Aorta (tissue), 5 donors: ENCODE results near the gene HS6ST2. TPM values are rescaled to one million over a fixed set of nuclear protein-coding genes. Genes with fewer than 3 reads are reported as not detected.
"Not testable (repeated sequence)": the region's sequence is repeated elsewhere in the genome, so short reads cannot be mapped to it uniquely, and the experiment has no call there.

Experiments used
- ATAC-seq: fragments of 200-7000 bp; cut with Tn5 transposase; one replicate; pipeline ENCODE4 v1.9.1; 2022; ENCODE audit warnings: moderate library complexity; ENCODE audit not compliant: low FRiP score
- DNase-seq, 2 donors: peaks; one replicate each; pipeline ENCODE4 v3.0.0-alpha.2; 2020
- H3K27ac ChIP-seq, 2 donors: one replicate each; pipeline ENCODE4 v1.5.1; 2013; ENCODE audit warnings: low read length in 2 of 2, mild to moderate bottlenecking in 2 of 2, moderate library complexity in 2 of 2, control low read depth in 1 of 2, inconsistent platforms in 1 of 2, low read depth in 1 of 2
- H3K27me3 ChIP-seq, 2 donors: one replicate each; pipeline ENCODE4 v1.6.1; 2013; ENCODE audit warnings: control low read depth in 1 of 2, low read length in 1 of 2, mild to moderate bottlenecking in 1 of 2, moderate library complexity in 1 of 2; ENCODE audit not compliant: insufficient read depth in 2 of 2, control insufficient read depth in 1 of 2
- H3K36me3 ChIP-seq, 2 donors: one replicate each; pipeline ENCODE4 v1.6.1; 2013; ENCODE audit warnings: control low read depth in 1 of 2, low read length in 1 of 2, mild to moderate bottlenecking in 1 of 2; ENCODE audit not compliant: insufficient read depth in 2 of 2, control insufficient read depth in 1 of 2
- H3K4me1 ChIP-seq, 2 donors: one replicate each; pipeline ENCODE4 v1.6.1; 2013; ENCODE audit warnings: low read length in 2 of 2, control low read depth in 1 of 2, mild to moderate bottlenecking in 1 of 2, moderate library complexity in 1 of 2; ENCODE audit not compliant: insufficient read depth in 2 of 2, control insufficient read depth in 1 of 2
- H3K4me3 ChIP-seq, 2 donors: one replicate each; pipeline ENCODE4 v1.5.1; 2013; ENCODE audit warnings: low read length in 2 of 2, control low read depth in 1 of 2, mild to moderate bottlenecking in 1 of 2
- H3K9me3 ChIP-seq: one replicate; pipeline ENCODE4 v1.6.1; 2013; ENCODE audit warnings: mild to moderate bottlenecking, low read length; ENCODE audit not compliant: control insufficient read depth
- WGBS, 2 donors: extraction: QIAGEN DNeasy Blood & Tissue Kit; methylation state at CpG; one replicate each; pipeline ENCODE4 v1.1.7; 2013; 5-methylcytosine and 5-hydroxymethylcytosine counted together
- intact Hi-C, 2 donors: fragments of 100-400 bp; cut with DNase I; formaldehyde crosslinking; loops; one replicate each; pipeline versions ENCODE4 v1.14.2 to v1.15.0; 2022
- polyA plus RNA-seq, 2 donors: library from polyadenylated mRNA; stranded (reverse); fragments of 200-250 nt; gene quantifications; one replicate each; pipeline ENCODE4 v1.2.3, GENCODE V29; 2013
- total RNA-seq, 2 donors: library from RNA; stranded (reverse); fragmentation: NEBNext Ultra II Directional; extraction: Animal tissue kit (Norgen Biotek cat#: 25700); gene quantifications; one replicate each; pipeline ENCODE4 v1.2.1, GENCODE V29; 2021
- donor health status: healthy with polysubstance abuse.
- donor health status: Bipolar disorder and iron deficiency.
- donor health status: DM: no; HTN: no; CAD: no.
- donor health status: DM: no; HTN: no; CAD: no.
- donor health status: DM: yes; HTN: yes; CAD: no.

The HS6ST2 gene
- total and polyA plus RNA-seq, 4 donors, result 0.06 to 0.09 TPM; not detected in 2

DNA sequence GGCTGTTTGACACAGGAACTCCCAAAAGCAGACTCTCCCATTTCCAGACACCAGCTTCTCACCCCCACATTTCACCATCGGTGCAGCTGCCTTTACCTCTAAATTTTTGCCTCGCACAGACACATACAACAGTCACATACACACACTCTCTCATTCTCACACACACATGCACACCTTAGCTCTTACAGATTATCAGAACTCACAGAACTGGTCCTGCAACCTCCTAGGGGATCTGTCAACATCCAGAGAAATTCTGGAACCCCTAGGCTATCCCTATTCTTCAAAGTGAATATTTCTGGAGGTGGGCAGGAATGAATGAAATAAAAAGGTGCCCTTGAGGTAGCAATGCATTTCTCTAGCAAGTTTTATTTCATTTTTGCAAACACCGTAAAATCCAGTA lies 4.1 kb downstream of the HS6ST2 start:
- intact Hi-C loops, result no loop called here
- no peak overlapping the region for H3K4me3 ChIP-seq
- WGBS, 2 donors, result 83 to 95% methylated on average over 3 of the region's 3 CpGs
- no peak overlapping the region for H3K27ac ChIP-seq
- DNase-seq (no peak), ATAC-seq (no peak)
- H3K36me3 ChIP-seq, result no peaks in the 10 kb centered on the region
- no peaks in the 10 kb centered on the region for H3K27me3 ChIP-seq
- no peaks in the 10 kb centered on the region for H3K9me3 ChIP-seq
- H3K4me1 ChIP-seq, result no peaks in the 10 kb centered on the region

DNA sequence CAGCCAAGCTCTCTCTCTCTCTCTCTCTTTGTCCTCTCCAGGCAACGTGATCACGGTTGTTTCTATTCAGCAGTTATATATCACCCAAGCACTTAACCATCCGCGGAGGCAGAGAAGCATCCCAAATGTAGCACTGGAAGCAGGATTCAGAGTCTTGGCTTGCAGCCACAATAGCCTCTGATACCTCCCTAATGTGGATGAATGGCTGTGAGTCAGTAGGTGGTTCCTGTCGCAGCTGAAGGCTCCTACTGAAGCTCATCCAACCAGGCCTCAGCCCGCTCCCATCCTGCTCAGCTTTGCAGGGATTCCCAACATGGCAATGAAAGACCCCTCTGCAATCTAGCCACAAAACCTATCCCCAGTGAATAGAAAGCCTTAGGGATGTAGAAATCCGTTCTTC lies 5.1 kb downstream of the HS6ST2 start:
- H3K36me3 ChIP-seq, result no peaks in the 10 kb centered on the region
- H3K4me1 ChIP-seq, result no peaks in the 10 kb centered on the region
- no peak for ATAC-seq
- H3K4me3 ChIP-seq, result no peak overlapping the region
- no peaks in the 10 kb centered on the region for H3K27me3 ChIP-seq
- H3K27ac ChIP-seq, result no peak overlapping the region
- intact Hi-C loops, result no loop called here
- no peak for DNase-seq
- 70 to 91% methylated on average over 7 of the region's 7 CpGs for WGBS, 2 donors
- no peaks in the 10 kb centered on the region for H3K9me3 ChIP-seq

DNA sequence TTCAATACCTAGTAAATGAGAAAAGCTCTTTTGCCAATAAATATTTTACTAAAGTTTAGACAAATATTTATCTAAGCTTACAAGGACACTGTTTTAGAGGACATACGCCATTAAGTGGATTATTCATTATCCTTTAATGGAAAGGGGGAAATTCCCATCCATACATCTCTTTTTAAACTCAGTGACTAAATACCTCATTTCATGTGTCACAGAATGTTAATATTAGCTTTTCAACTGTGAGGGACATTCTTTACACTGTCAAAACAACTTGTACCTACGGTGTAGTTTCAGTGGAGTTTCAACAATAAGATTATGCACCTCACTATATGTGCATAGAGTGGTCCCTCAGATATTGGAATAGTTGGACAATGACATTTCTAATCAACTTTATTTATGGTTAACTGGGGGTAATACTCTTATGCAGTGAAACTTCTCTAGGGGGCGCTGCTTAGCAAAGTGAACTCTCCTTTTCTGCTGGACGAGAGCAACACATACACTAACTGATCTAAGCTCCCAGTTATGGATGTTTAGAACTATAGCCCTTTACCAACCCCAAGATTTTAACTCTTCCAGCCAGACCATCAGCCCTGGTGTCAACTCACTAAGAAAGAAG lies 9.7 kb downstream of the HS6ST2 start:
- no peak for DNase-seq
- H3K27ac ChIP-seq, result no peak overlapping the region
- no peak for ATAC-seq
- no peaks in the 10 kb centered on the region for H3K9me3 ChIP-seq
- intact Hi-C loops, result no loop called here
- no peak overlapping the region for H3K4me3 ChIP-seq
- WGBS, 2 donors, result 15 to 37% methylated on average over 4 of the region's 4 CpGs
- no peaks in the 10 kb centered on the region for H3K4me1 ChIP-seq
- no peaks in the 10 kb centered on the region for H3K27me3 ChIP-seq
- H3K36me3 ChIP-seq, result no peaks in the 10 kb centered on the region

DNA sequence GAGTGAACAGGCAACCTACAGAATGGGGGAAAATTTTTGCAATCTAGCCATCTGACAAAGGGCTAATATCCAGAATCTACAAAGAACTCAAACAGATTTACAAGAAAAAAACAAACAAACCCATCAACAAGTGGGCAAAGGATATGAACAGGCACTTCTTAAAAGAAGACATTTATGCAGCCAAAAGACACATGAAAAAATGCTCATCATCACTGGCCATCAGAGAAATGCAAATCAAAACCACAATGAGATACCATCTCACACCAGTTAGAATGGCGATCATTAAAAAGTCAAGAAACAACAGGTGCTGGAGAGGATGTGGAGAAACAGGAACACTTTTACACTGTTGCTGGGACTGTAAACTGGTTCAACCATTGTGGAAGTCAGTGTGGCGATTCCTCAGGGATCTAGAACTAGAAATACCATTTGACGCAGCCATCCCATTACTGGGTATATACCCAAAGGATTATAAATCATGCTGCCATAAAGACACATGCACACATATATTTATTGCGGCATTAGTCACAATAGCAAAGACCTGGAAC lies 13.3 kb downstream of the HS6ST2 start:
- 84 to 85% methylated on average over 3 to 4 of the region's 4 CpGs for WGBS, 2 donors
- DNase-seq, H3K4me1 ChIP-seq, H3K27me3 ChIP-seq, H3K36me3 ChIP-seq, H3K27ac ChIP-seq, intact Hi-C loops, H3K9me3 ChIP-seq, H3K4me3 ChIP-seq, ATAC-seq: not testable (repeated sequence)

DNA sequence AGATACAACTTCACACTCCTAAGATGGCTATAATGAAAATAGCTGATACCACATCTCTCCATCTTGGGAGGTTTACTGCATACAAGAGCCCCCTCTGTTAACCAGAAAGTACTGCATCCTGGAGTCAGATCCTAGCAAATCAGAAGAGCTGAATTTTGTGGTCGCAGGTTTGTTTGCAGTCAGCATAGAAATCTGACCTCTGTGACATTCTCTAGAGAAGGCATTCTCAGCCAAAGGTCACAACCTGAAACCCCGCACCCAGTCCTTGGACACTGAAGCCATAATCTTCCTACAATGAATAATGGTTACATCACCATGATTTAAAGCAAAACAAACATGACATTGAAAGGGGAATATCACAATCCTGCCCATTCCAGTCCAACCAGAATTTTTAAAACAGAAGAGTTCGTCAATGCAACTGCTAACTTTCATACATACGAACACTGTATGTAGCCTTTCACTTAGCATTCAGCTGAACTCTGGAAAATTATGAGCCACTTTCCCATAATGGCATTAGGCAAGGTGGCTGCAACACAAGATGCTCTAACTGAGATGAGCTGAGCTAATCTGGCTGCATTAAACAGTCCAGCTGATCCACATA lies 17.6 kb downstream of the HS6ST2 start:
- intact Hi-C loops, result no loop called here
- ATAC-seq (no peak), DNase-seq (no peak)
- Histone ChIP-seq H3K4me3 (no peak overlapping the region), H3K4me1 (no peaks in the 10 kb centered on the region), H3K27me3 (no peaks in the 10 kb centered on the region), H3K9me3 (no peaks in the 10 kb centered on the region), H3K27ac (no peak overlapping the region), H3K36me3 (no peaks in the 10 kb centered on the region)
- WGBS, 2 donors, result 25 to 30% methylated on average over 4 of the region's 4 CpGs

DNA sequence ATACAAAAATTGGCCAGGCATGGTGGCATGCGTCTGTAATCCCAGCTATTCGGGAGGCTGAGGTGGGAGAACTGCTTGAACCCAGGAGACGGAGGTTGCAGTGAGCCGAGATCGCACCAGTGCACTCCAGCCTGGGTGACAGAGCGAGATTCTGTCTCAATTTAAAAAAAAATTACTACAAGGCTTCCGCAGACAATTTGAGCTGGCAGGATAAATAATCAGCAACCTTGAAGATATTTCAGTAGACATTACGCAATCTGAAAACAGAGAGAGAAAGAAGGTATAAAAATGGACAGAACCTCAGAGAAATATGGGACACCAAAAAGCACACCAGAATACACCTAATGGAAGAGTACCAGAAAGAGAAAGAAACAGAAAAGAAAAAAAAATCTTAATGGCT lies 25.3 kb downstream of the HS6ST2 start:
- no peaks in the 10 kb centered on the region for H3K4me1 ChIP-seq
- intact Hi-C loops, result no loop called here
- H3K4me3 ChIP-seq, result no peak overlapping the region
- no peaks in the 10 kb centered on the region for H3K27me3 ChIP-seq
- no peaks in the 10 kb centered on the region for H3K9me3 ChIP-seq
- DNase-seq (no peak), ATAC-seq (no peak)
- 86 to 92% methylated on average over 8 of the region's 8 CpGs for WGBS, 2 donors
- H3K27ac ChIP-seq, result no peak overlapping the region
- H3K36me3 ChIP-seq, result no peaks in the 10 kb centered on the region

DNA sequence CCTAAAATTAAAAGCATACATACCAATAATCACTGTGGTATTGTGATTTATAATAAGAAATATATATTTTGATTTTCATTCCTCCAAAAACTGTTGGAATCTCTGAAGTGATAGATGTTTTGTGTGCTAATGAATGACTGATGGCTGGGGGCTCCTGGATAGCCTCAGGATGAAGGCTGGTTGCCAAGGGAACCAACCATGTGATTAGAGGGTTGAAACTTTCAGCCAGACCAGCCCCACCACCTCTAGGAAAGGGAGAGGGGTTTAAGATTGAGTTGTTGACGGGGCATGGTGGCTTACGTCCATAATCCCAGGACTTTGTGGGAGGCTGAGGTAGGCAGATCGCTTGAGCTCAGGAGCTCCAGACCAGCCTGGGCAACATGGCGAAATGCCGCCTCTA lies 34.0 kb downstream of the HS6ST2 start:
- Histone ChIP-seq H3K9me3 (no peaks in the 10 kb centered on the region), H3K4me3 (no peak overlapping the region), H3K27ac (no peak overlapping the region), H3K27me3 (no peaks in the 10 kb centered on the region), H3K4me1 (no peaks in the 10 kb centered on the region), H3K36me3 (no peaks in the 10 kb centered on the region)
- intact Hi-C loops, result no loop called here
- DNase-seq, result no peak
- WGBS, 2 donors, result 62 to 74% methylated on average over 5 of the region's 5 CpGs
- no peak for ATAC-seq

DNA sequence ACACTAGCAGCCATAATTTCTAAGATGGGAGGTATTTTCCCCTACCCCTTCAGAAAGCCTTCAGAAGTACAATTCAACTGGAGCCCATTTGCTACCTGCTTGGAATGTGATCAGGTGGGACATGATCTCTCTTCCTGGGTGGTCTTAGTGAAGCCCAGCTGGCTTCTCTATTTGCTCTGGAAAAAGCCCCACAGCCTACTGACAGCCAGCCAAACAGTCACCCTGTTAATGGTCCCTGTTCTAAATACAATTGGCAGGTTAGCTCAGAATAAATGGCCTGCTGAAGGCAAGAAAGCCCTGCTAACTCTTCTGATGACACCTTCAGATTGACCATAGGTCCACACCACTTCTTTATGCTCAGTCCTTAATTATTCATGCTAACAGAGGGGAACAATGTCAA lies 39.9 kb downstream of the HS6ST2 start:
- Histone ChIP-seq H3K27ac (no peak overlapping the region), H3K9me3 (peaks cover 2% of the 10 kb centered on the region), H3K4me3 (no peak overlapping the region), H3K36me3 (no peaks in the 10 kb centered on the region), H3K27me3 (no peaks in the 10 kb centered on the region), H3K4me1 (no peaks in the 10 kb centered on the region)
- intact Hi-C loops, result no loop called here
- ATAC-seq (no peak), DNase-seq (no peak)

- Histone ChIP-seq H3K27me3 (no peaks in the 10 kb centered on the region), H3K9me3 (peaks cover 2% of the 10 kb centered on the region), H3K4me3 (no peak overlapping the region), H3K36me3 (no peaks in the 10 kb centered on the region), H3K4me1 (no peaks in the 10 kb centered on the region), H3K27ac (no peak overlapping the region)
- WGBS, 2 donors, result 81 to 91% methylated on average over 3 of the region's 3 CpGs
- no peak for DNase-seq
- no peak for ATAC-seq
- intact Hi-C loops, result no loop called here
Measured at GRCh38 chrX:132916349-132916748, 42.1 kb downstream of the HS6ST2 start.
